ENCODE results near the gene CXCL11. TPM values are rescaled to one million over a fixed set of nuclear protein-coding genes. Genes with fewer than 3 reads are reported as not detected.
"Not testable (repeated sequence)": the region's sequence is repeated elsewhere in the genome, so short reads cannot be mapped to it uniquely, and the experiment has no call there.

The CXCL11 gene
- total RNA-seq, 1 experiment from 2014 or later = not detected

DNA sequence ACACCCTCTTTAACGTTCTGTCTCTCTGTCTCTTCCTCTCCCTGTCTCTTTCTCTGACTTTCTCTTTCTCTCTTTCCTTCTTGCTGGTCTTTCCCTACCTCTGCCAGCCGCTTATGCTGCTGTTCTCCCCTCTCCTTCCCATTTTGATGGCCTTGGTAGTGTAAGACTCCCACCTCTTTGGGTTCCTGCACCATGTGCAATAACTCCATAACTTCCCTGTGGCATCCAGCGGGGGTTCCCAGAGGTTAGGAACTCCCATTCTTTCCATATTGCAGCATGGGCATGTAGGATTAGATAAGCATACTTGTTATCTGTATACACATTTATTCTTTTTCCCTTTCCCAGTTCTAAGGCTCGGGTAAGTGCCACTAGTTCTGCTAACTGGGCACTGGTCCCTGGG is 8.8 kb upstream of the CXCL11 start:
- H3K36me3 Mint-ChIP-seq (ENCODE audit: insufficient read depth, unreplicated experiment); H3K9me3 ChIP-seq; H3K4me3 Mint-ChIP-seq (ENCODE audit: unreplicated experiment); H3K4me3 ChIP-seq (ENCODE audit: low read depth, low read length); H3K36me3 ChIP-seq (ENCODE audit: control insufficient read depth, insufficient read depth, low read length); CTCF ChIA-PET; POLR2A ChIA-PET; H3K4me1 ChIP-seq; DNase-seq; H3K27me3 ChIP-seq (replicated peaks; ENCODE audit: control insufficient read depth, insufficient read depth, low read length); BruUV-seq (replicated peaks); H3K4me1 Mint-ChIP-seq (ENCODE audit: low read depth, unreplicated experiment); H3K27ac Mint-ChIP-seq (ENCODE audit: unreplicated experiment); H3K27me3 Mint-ChIP-seq (ENCODE audit: insufficient read depth, unreplicated experiment); intact Hi-C loops (cut with micrococcal nuclease; ENCODE audit: unreplicated experiment): not testable (repeated sequence)
- H3K9me3 Mint-ChIP-seq (ENCODE audit: unreplicated experiment) = peaks cover 12% of the 10 kb centered on the region

DNA sequence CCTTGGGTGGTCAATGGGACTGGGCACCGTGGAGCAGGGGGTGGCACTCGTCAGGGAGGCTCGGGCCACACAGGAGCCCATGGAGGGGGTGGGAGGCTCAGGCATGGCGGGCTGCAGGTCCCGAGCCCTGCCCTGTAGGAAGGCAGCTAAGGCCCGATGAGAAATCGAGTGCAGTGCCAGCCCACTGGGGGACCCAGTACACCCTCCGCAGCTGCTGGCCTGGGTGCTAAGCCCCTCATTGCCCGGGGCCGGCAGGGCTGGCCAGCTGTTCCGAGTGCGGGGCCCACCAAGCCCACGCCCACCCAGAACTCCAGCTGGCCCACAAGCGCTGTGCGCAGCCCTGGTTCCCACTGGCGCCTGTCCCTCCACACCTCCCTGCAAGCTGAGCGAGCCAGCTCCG is 7.4 kb upstream of the CXCL11 start:
- POLR2A ChIA-PET; intact Hi-C loops (cut with micrococcal nuclease; ENCODE audit: unreplicated experiment); H3K27me3 Mint-ChIP-seq (ENCODE audit: insufficient read depth, unreplicated experiment); H3K27ac Mint-ChIP-seq (ENCODE audit: unreplicated experiment); H3K27me3 ChIP-seq (replicated peaks; ENCODE audit: control insufficient read depth, insufficient read depth, low read length); BruUV-seq (replicated peaks); H3K36me3 ChIP-seq (ENCODE audit: control insufficient read depth, insufficient read depth, low read length); H3K36me3 Mint-ChIP-seq (ENCODE audit: insufficient read depth, unreplicated experiment); H3K9me3 ChIP-seq; CTCF ChIA-PET; H3K4me3 ChIP-seq (ENCODE audit: low read depth, low read length); H3K4me3 Mint-ChIP-seq (ENCODE audit: unreplicated experiment); H3K4me1 Mint-ChIP-seq (ENCODE audit: low read depth, unreplicated experiment); H3K4me1 ChIP-seq; DNase-seq: not testable (repeated sequence)
- H3K9me3 Mint-ChIP-seq (ENCODE audit: unreplicated experiment) = peaks cover 12% of the 10 kb centered on the region

DNA sequence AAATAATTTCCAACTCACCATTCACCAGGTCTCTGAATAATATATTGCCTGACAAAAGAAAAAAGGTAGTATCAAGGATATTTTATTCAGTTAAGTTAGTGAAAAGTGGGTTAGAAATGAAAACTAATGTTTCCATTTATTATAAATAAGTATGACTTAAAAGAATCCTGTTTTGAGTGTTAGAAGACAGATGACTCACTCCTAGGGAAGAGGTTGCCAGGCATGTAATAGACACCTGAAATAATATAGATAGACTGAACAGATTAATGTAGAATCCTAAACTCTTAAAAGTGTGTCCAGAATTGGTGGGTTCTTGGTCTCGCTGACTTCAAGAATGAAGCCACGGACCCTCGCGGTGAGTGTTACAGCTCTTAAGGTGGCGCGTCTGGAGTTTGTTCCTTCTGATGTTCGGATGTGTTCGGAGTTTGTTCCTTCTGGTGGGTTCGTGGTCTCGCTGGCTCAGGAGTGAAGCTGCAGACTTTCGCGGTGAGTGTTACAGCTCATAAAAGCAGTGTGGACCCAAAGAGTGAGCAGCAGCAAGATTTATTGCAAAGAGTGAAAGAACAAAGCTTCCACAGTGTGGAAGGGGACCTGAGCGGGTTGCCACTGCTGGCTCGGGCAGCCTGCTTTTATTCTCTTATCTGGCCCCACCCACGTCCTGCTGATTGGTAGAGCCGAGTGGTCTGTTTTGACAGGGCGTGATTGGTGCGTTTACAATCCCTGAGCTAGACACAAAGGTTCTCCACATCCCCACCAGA is 6.5 kb upstream of the CXCL11 start:
- CTCF ChIA-PET; H3K9me3 ChIP-seq; POLR2A ChIA-PET; H3K4me3 Mint-ChIP-seq (ENCODE audit: unreplicated experiment); intact Hi-C loops (cut with micrococcal nuclease; ENCODE audit: unreplicated experiment); H3K27ac Mint-ChIP-seq (ENCODE audit: unreplicated experiment); H3K36me3 Mint-ChIP-seq (ENCODE audit: insufficient read depth, unreplicated experiment); H3K27me3 Mint-ChIP-seq (ENCODE audit: insufficient read depth, unreplicated experiment); DNase-seq; H3K4me3 ChIP-seq (ENCODE audit: low read depth, low read length); H3K4me1 Mint-ChIP-seq (ENCODE audit: low read depth, unreplicated experiment); H3K27me3 ChIP-seq (replicated peaks; ENCODE audit: control insufficient read depth, insufficient read depth, low read length); H3K36me3 ChIP-seq (ENCODE audit: control insufficient read depth, insufficient read depth, low read length); H3K4me1 ChIP-seq: not testable (repeated sequence)
- TSS peak; percentile 94 for BruUV-seq (replicated peaks)
- H3K9me3 Mint-ChIP-seq (ENCODE audit: unreplicated experiment) = peaks cover 12% of the 10 kb centered on the region

DNA sequence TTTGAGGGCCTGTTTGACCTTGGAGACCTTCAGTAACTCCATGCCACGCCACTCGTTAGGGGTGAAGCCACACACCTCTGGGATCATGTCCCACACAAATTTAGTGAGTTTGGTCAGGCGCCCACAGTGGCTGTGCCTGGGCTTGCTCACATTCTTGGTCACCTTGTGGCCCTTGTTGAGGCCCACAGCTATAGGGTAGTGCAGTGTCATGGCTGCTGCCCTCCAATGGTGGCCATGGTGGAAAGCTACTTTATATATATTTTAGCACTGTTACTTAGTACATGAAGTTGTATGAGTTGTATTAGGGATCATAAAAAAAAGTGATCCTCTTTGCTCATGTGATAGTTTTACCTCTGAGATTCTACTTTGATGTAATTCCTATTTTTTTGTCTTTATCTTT is 985 bp upstream of the CXCL11 start:
- Histone ChIP-seq H3K4me1 (no peaks in the 10 kb centered on the region), H3K27me3 (replicated peaks; ENCODE audit: control insufficient read depth, insufficient read depth, low read length) (no peaks in the 10 kb centered on the region), H3K9me3 (no peaks in the 10 kb centered on the region), H3K4me3 (ENCODE audit: low read depth, low read length) (no peak overlapping the region), H3K36me3 (ENCODE audit: control insufficient read depth, insufficient read depth, low read length) (no peaks in the 10 kb centered on the region)
- TF ChIP-seq, protein P1, sequence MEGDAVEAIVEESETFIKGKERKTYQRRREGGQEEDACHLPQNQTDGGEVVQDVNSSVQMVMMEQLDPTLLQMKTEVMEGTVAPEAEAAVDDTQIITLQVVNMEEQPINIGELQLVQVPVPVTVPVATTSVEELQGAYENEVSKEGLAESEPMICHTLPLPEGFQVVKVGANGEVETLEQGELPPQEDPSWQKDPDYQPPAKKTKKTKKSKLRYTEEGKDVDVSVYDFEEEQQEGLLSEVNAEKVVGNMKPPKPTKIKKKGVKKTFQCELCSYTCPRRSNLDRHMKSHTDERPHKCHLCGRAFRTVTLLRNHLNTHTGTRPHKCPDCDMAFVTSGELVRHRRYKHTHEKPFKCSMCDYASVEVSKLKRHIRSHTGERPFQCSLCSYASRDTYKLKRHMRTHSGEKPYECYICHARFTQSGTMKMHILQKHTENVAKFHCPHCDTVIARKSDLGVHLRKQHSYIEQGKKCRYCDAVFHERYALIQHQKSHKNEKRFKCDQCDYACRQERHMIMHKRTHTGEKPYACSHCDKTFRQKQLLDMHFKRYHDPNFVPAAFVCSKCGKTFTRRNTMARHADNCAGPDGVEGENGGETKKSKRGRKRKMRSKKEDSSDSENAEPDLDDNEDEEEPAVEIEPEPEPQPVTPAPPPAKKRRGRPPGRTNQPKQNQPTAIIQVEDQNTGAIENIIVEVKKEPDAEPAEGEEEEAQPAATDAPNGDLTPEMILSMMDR (IDR thresholded peaks at IDR 0.05; ENCODE audit: insufficient read depth in 1 of 2, low read depth in 1 of 2, low read length in 1 of 2, severe bottlenecking in 1 of 2, unreplicated experiment in 1 of 2) = no peak
- no peaks in the 10 kb centered on the region for H3K27me3 Mint-ChIP-seq (ENCODE audit: insufficient read depth, unreplicated experiment)
- DNase-seq = no peak
- POLR2A ChIA-PET = no interaction called here
- no peaks in the 10 kb centered on the region for H3K36me3 Mint-ChIP-seq (ENCODE audit: insufficient read depth, unreplicated experiment)
- intact Hi-C loops (cut with micrococcal nuclease; ENCODE audit: unreplicated experiment) = no loop called here
- no peaks in the 10 kb centered on the region for H3K9me3 Mint-ChIP-seq (ENCODE audit: unreplicated experiment)
- CTCF ChIA-PET = interaction anchor here (0.6 kb wide), 1 partner anchor 47 kb away, joined by 4 read pairs; no protein-coding TSS in a partner anchor
- BruUV-seq (replicated peaks) = no TSS peak
- no peak overlapping the region for H3K4me3 Mint-ChIP-seq (ENCODE audit: unreplicated experiment)
- H3K27ac Mint-ChIP-seq (ENCODE audit: unreplicated experiment) = no peak overlapping the region
- peaks cover 6% of the 10 kb centered on the region for H3K4me1 Mint-ChIP-seq (ENCODE audit: low read depth, unreplicated experiment)

Data from Caco-2 (cell line).